ENCODE measurements around the gene GIPR.

Gene GIPR

GRCh38 chr19:45630463-45630862, 37.6 kb upstream of the GIPR start (continued):
- peak; percentile 88 for TF ChIP-seq PRDM10 (tag by site-specific recombination; IDR thresholded peaks at IDR 0.05)
- TF ChIP-seq KLF16 (tag by site-specific recombination; IDR thresholded peaks at IDR 0.05): no peak
- TF ChIP-seq WT1 (tag by site-specific recombination; IDR thresholded peaks at IDR 0.05): no peak
- no peak for TF ChIP-seq PRDM2 (tag by site-specific recombination; IDR thresholded peaks at IDR 0.05; ENCODE audit: borderline replicate concordance)
- TF ChIP-seq TSHZ1 (tag by site-specific recombination; IDR thresholded peaks at IDR 0.05; ENCODE audit: borderline replicate concordance): no peak
- TF ChIP-seq ZNF843 (tag by site-specific recombination; IDR thresholded peaks at IDR 0.05): no peak
- TF ChIP-seq ZNF335 (tag by site-specific recombination; conservative IDR thresholded peaks at IDR 0.05): peak; percentile 43
- no peak for TF ChIP-seq ZNF624 (tag by site-specific recombination; IDR thresholded peaks at IDR 0.05)
- TF ChIP-seq ZNF362 (tag by site-specific recombination; IDR thresholded peaks at IDR 0.05): peak; percentile 73; the same call in 1 of the 2 replicates
- TF ChIP-seq ZNF513 (tag by site-specific recombination; IDR thresholded peaks at IDR 0.05): no peak
- TF ChIP-seq ZNF747 (tag by site-specific recombination; IDR thresholded peaks at IDR 0.05): no peak
- TF ChIP-seq ZNF37A (tag by site-specific recombination; IDR thresholded peaks at IDR 0.05): no peak
- TF ChIP-seq ZNF561 (tag by site-specific recombination; IDR thresholded peaks at IDR 0.05; ENCODE audit: borderline replicate concordance): no peak
- TF ChIP-seq ZBTB44 (tag by site-specific recombination; IDR thresholded peaks at IDR 0.05): 0 out of 2 replicates have a peak, but pooled peaks have one; percentile 60
- no peak for TF ChIP-seq TCF7L2 (IDR thresholded peaks at IDR 0.05; ENCODE audit: borderline replicate concordance, low read depth, low read length)
- no peak; the same call in 1 of the 2 replicates for TF ChIP-seq ZNF10 (tag by site-specific recombination; IDR thresholded peaks at IDR 0.05)
- peak; percentile 61 for TF ChIP-seq ZBTB17 (tag by site-specific recombination; IDR thresholded peaks at IDR 0.05)
- peak; percentile 93 for TF ChIP-seq INSM2 (tag by site-specific recombination; IDR thresholded peaks at IDR 0.05)
- no peak for TF ChIP-seq ZBTB1 (tag by site-specific recombination; IDR thresholded peaks at IDR 0.05)
- TF ChIP-seq ZBTB21 (tag by site-specific recombination; IDR thresholded peaks at IDR 0.05): peak; percentile 39; the same call in 1 of the 2 replicates
